WTC11 (cell line): ENCODE measurements around the gene ARHGEF1. TPM values are rescaled to one million over a fixed set of nuclear protein-coding genes. Genes with fewer than 3 reads are reported as not detected.

Source experiments
- ATAC-seq: fragments of 200-7000 bp; cut with Tn5 transposase; 2 replicates; pipeline ENCODE4 v1.10.0; 2021; ENCODE audit warnings: mild to moderate bottlenecking, moderate library complexity
- CTCF ChIA-PET: fragments of 300-600 bp; sonication (Branson Sonifier 250); formaldehyde crosslinking; loops from one replicate; lab custom pipeline; 2021; ENCODE audit warnings: antibody characterized with exemption; lab: Charles Lee
- POLR2A ChIA-PET: fragments of 350-600 bp; sonication (Branson Sonifier 250); formaldehyde crosslinking; loops from one replicate; lab custom pipeline; 2021; ENCODE audit warnings: antibody characterized with exemption; lab: Charles Lee
- DNase-seq: peaks from one replicate; pipeline ENCODE4 v3.0.0; 2021; ENCODE audit warnings: low spot score
- H3K27ac Mint-ChIP-seq: 2 replicates; pipeline ENCODE4 v1.8.0; 2021; ENCODE audit warnings: mixed read lengths
- H3K27me3 Mint-ChIP-seq: 2 replicates; pipeline ENCODE4 v1.8.0; 2021; ENCODE audit warnings: low read depth, mild to moderate bottlenecking, moderate library complexity, mixed read lengths
- H3K36me3 Mint-ChIP-seq: 2 replicates; pipeline ENCODE4 v1.8.0; 2021; ENCODE audit warnings: mixed read lengths
- H3K4me1 Mint-ChIP-seq: 2 replicates; pipeline ENCODE4 v1.8.0; 2022; ENCODE audit warnings: mixed read lengths
- H3K4me3 Mint-ChIP-seq: 2 replicates; pipeline ENCODE4 v1.8.0; 2021; ENCODE audit warnings: mild to moderate bottlenecking, moderate library complexity, mixed read lengths
- H3K9me3 Mint-ChIP-seq: 2 replicates; pipeline ENCODE4 v1.8.0; 2021; ENCODE audit warnings: mixed read lengths
- ARID4B ChIP-seq: sonication (generic); formaldehyde crosslinking; IDR thresholded peaks from 2 replicates; pipeline ENCODE4 v1.8.0; 2023; ENCODE audit warnings: missing genetic modification reagents, mild to moderate bottlenecking, borderline replicate concordance
- ATF3 ChIP-seq: sonication (generic); formaldehyde crosslinking; conservative IDR thresholded peaks from 2 replicates; pipeline ENCODE4 v1.8.1; 2022; ENCODE audit warnings: mild to moderate bottlenecking, missing genetic modification reagents
- ATF6 ChIP-seq: sonication (generic); formaldehyde crosslinking; IDR thresholded peaks from 2 replicates; pipeline ENCODE4 v1.8.1; 2023; ENCODE audit warnings: mild to moderate bottlenecking, missing genetic modification reagents
- CREB1 ChIP-seq: sonication (generic); formaldehyde crosslinking; IDR thresholded peaks from 2 replicates; pipeline ENCODE4 v1.8.0; 2023; ENCODE audit warnings: mild to moderate bottlenecking, missing genetic modification reagents
- FOXK1 ChIP-seq: sonication (generic); formaldehyde crosslinking; IDR thresholded peaks from 2 replicates; pipeline ENCODE4 v1.8.0; 2022; ENCODE audit warnings: mild to moderate bottlenecking, moderate library complexity, missing genetic modification reagents
- IRF1 ChIP-seq: sonication (generic); formaldehyde crosslinking; IDR thresholded peaks from 2 replicates; pipeline ENCODE4 v1.8.0; 2023; ENCODE audit warnings: missing genetic modification reagents
- JAZF1 ChIP-seq: fragments of 250-450 bp; sonication (Bioruptor Pico); IDR thresholded peaks from 2 replicates; pipeline ENCODE4 v1.9.0; 2021; ENCODE audit warnings: moderate library complexity, mild to moderate bottlenecking, inconsistent platforms
- JUN ChIP-seq: sonication (generic); formaldehyde crosslinking; IDR thresholded peaks from 2 replicates; pipeline ENCODE4 v1.8.0; 2023; ENCODE audit warnings: mild to moderate bottlenecking, missing genetic modification reagents
- KAT7 ChIP-seq: sonication (generic); formaldehyde crosslinking; IDR thresholded peaks from 2 replicates; pipeline ENCODE4 v1.8.1; 2023; ENCODE audit warnings: missing genetic modification reagents, mild to moderate bottlenecking, borderline replicate concordance
- MAX ChIP-seq: sonication (generic); formaldehyde crosslinking; IDR thresholded peaks from 2 replicates; pipeline ENCODE4 v1.8.0; 2022; ENCODE audit warnings: mild to moderate bottlenecking, missing genetic modification reagents
- MYBL2 ChIP-seq: sonication (generic); formaldehyde crosslinking; IDR thresholded peaks from 2 replicates; pipeline ENCODE4 v1.8.1; 2023; ENCODE audit warnings: mild to moderate bottlenecking, moderate library complexity, missing genetic modification reagents
- NR1H2 ChIP-seq: sonication (generic); formaldehyde crosslinking; IDR thresholded peaks from 2 replicates; pipeline ENCODE4 v1.9.0; 2021; ENCODE audit warnings: mild to moderate bottlenecking, moderate library complexity, missing genetic modification reagents
- TEAD4 ChIP-seq: sonication (generic); formaldehyde crosslinking; IDR thresholded peaks from 2 replicates; pipeline ENCODE4 v1.8.0; 2022; ENCODE audit warnings: mild to moderate bottlenecking, missing genetic modification reagents
- USF1 ChIP-seq: sonication (generic); formaldehyde crosslinking; IDR thresholded peaks from 2 replicates; pipeline ENCODE4 v1.8.0; 2022; ENCODE audit warnings: mild to moderate bottlenecking, missing genetic modification reagents
- ZNF219 ChIP-seq: sonication (generic); formaldehyde crosslinking; IDR thresholded peaks from 2 replicates; pipeline ENCODE4 v1.8.0; 2023; ENCODE audit warnings: missing genetic modification reagents, mild to moderate bottlenecking, borderline replicate concordance
- ZNF263 ChIP-seq: sonication (generic); formaldehyde crosslinking; IDR thresholded peaks from 2 replicates; pipeline ENCODE4 v1.8.1; 2022; ENCODE audit warnings: low read depth, mild to moderate bottlenecking, moderate library complexity, missing genetic modification reagents
- ZNF396 ChIP-seq: fragments of 250-450 bp; sonication (Bioruptor Pico); IDR thresholded peaks from 2 replicates; pipeline ENCODE4 v1.8.0; 2021; ENCODE audit warnings: mild to moderate bottlenecking, moderate library complexity, borderline replicate concordance
- ZNF416 ChIP-seq: fragments of 250-450 bp; sonication (Bioruptor Pico); IDR thresholded peaks from 2 replicates; pipeline ENCODE4 v1.9.0; 2021; ENCODE audit warnings: mild to moderate bottlenecking, inconsistent platforms
- ZNF671 ChIP-seq: fragments of 250-450 bp; sonication (Bioruptor Pico); IDR thresholded peaks from 2 replicates; pipeline ENCODE4 v1.8.0; 2021; ENCODE audit warnings: mild to moderate bottlenecking
- total RNA-seq: library from RNA; stranded (reverse); gene quantifications from 3 replicates; pipeline ENCODE4 v1.2.3, GENCODE V29; 2021
- TF ChIP-seq, protein P1 (sequence below): fragments of 250-450 bp; sonication (Bioruptor Pico); IDR thresholded peaks from 2 replicates; pipeline ENCODE4 v2.1.2; 2022; ENCODE audit warnings: mild to moderate bottlenecking, moderate library complexity
- TF ChIP-seq, protein P2 (sequence below): sonication (generic); formaldehyde crosslinking; IDR thresholded peaks from 2 replicates; pipeline ENCODE4 v1.8.1; 2022; ENCODE audit warnings: mild to moderate bottlenecking, missing genetic modification reagents, moderate library complexity, borderline replicate concordance

Gene ARHGEF1
- total RNA-seq, 1 experiment from 2014 or later, result 102 TPM

- H3K9me3 Mint-ChIP-seq, result no peaks in the 10 kb centered on the region
- POLR2A ChIA-PET, result no interaction called here
- CTCF ChIA-PET, result interaction anchor here (1.4 kb wide), 1 partner anchor 60 kb away, joined by 3 read pairs; no protein-coding TSS in a partner anchor
- H3K27ac Mint-ChIP-seq, result no peak overlapping the region
- DNase-seq, result no peak
- no peak for ATAC-seq
- no peak overlapping the region for H3K4me3 Mint-ChIP-seq
- H3K27me3 Mint-ChIP-seq, result peaks cover 41% of the 10 kb centered on the region
- H3K36me3 Mint-ChIP-seq, result no peaks in the 10 kb centered on the region
- TF ChIP-seq ZNF671 (CRISPR knock-in tag) (no peak), USF1 (CRISPR knock-in tag) (no peak), KAT7 (CRISPR knock-in tag) (no peak), JAZF1 (CRISPR knock-in tag) (no peak), IRF1 (no peak), ATF3 (CRISPR knock-in tag) (no peak), ZNF263 (CRISPR knock-in tag) (no peak)
- TF ChIP-seq, protein P1, sequence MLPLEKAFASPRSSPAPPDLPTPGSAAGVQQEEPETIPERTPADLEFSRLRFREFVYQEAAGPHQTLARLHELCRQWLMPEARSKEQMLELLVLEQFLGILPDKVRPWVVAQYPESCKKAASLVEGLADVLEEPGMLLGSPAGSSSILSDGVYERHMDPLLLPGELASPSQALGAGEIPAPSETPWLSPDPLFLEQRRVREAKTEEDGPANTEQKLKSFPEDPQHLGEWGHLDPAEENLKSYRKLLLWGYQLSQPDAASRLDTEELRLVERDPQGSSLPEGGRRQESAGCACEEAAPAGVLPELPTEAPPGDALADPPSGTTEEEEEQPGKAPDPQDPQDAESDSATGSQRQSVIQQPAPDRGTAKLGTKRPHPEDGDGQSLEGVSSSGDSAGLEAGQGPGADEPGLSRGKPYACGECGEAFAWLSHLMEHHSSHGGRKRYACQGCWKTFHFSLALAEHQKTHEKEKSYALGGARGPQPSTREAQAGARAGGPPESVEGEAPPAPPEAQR (CRISPR knock-in tag), result no peak
- TF ChIP-seq, all 79 proteins: peak for 0
- H3K4me1 Mint-ChIP-seq, result peaks cover 10% of the 10 kb centered on the region
These were observed 29.6 kb upstream of the ARHGEF1 start for GRCh38 chr19:41853344-41853743.

- no peak for DNase-seq
- Mint-ChIP-seq H3K4me3 (no peak overlapping the region), H3K36me3 (no peaks in the 10 kb centered on the region), H3K27ac (no peak overlapping the region), H3K27me3 (peaks cover 39% of the 10 kb centered on the region), H3K9me3 (no peaks in the 10 kb centered on the region), H3K4me1 (peaks cover 10% of the 10 kb centered on the region)
- POLR2A ChIA-PET, result no interaction called here
- ATAC-seq, result no peak
- CTCF ChIA-PET, result interaction anchor here (1.4 kb wide), 1 partner anchor 60 kb away, joined by 3 read pairs; no protein-coding TSS in a partner anchor
- no peak for TF ChIP-seq TEAD4 (CRISPR knock-in tag)
- TF ChIP-seq, protein P1 (CRISPR knock-in tag), result no peak
- TF ChIP-seq FOXK1 (CRISPR knock-in tag), result no peak
- no peak for TF ChIP-seq MAX (CRISPR knock-in tag)
- no peak for TF ChIP-seq ZNF396 (CRISPR knock-in tag)
- no peak for TF ChIP-seq CREB1
- TF ChIP-seq ZNF219 (CRISPR knock-in tag), result no peak
- no peak for TF ChIP-seq JUN (CRISPR knock-in tag)
- TF ChIP-seq MYBL2 (CRISPR knock-in tag), result no peak
- no peak for TF ChIP-seq ARID4B (CRISPR knock-in tag)
- no peak for TF ChIP-seq ATF6 (CRISPR knock-in tag)
- no peak for TF ChIP-seq NR1H2
- TF ChIP-seq, protein P2, sequence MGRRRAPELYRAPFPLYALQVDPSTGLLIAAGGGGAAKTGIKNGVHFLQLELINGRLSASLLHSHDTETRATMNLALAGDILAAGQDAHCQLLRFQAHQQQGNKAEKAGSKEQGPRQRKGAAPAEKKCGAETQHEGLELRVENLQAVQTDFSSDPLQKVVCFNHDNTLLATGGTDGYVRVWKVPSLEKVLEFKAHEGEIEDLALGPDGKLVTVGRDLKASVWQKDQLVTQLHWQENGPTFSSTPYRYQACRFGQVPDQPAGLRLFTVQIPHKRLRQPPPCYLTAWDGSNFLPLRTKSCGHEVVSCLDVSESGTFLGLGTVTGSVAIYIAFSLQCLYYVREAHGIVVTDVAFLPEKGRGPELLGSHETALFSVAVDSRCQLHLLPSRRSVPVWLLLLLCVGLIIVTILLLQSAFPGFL (CRISPR knock-in tag), result no peak
- no peak for TF ChIP-seq ZNF416 (CRISPR knock-in tag)
These were observed 29.2 kb upstream of the ARHGEF1 start for GRCh38 chr19:41853768-41854167.
